HepG2 (cell line): ENCODE measurements around the gene CALCB.

Source experiments
- EED ChIP-seq: sonication (generic); formaldehyde crosslinking; IDR thresholded peaks from 2 replicates; pipeline ENCODE4 v1.5.0; 2020; ENCODE audit warnings: mild to moderate bottlenecking, missing genetic modification reagents
- FOXM1 ChIP-seq: sonication (generic); formaldehyde crosslinking; IDR thresholded peaks from 2 replicates; pipeline ENCODE4 v1.5.0; 2020; ENCODE audit warnings: missing genetic modification reagents
- RAD51 ChIP-seq: fragments of 450-650 bp; IDR thresholded peaks from 2 replicates; pipeline ENCODE4 v1.6.1; 2016; ENCODE audit warnings: borderline replicate concordance
- TOE1 ChIP-seq: sonication (generic); formaldehyde crosslinking; IDR thresholded peaks from 2 replicates; pipeline ENCODE4 v1.4.0; 2020; ENCODE audit warnings: mild to moderate bottlenecking, missing genetic modification reagents

DNA sequence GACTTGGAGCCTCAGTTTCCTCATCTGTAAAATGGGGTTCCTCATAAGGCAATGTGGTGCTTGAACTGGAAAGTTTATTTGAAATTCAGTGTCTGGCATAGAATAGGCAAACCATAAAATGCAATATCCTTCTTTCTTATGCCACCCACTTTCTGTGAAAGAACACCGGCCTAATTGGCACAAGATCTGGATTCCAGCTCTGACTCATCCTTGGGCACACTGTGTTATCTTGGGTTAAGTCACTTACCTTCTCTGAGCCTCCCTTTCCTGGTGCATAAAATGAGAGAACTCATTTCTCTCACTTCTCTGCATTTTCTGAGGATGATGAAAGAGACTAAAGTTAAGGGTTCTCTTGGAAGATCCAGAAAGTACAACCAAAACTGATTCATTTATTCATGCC is 46.4 kb downstream of the CALCB start:
- no peak for TF ChIP-seq RAD51
- TF ChIP-seq FOXM1: no peak
- no peak for TF ChIP-seq EED (CRISPR knock-in tag)
- TF ChIP-seq TOE1: no peak
